ENCODE measurements around the gene SORL1. TPM values are rescaled to one million over a fixed set of nuclear protein-coding genes. Genes with fewer than 3 reads are reported as not detected.
A peak's percentile ranks its signal among the peaks of the same experiment; 100 is the strongest.

Gene SORL1
- total RNA-seq, 1 experiment from 2014 or later = 68.3 TPM

- no peaks in the 10 kb centered on the region for H3K9me3 Mint-ChIP-seq
- no peak overlapping the region for H3K4ac ChIP-seq (ENCODE audit: low read depth, low read length)
- TF ChIP-seq CTCF (conservative IDR thresholded peaks at IDR 0.05) = no peak
- H4K20me1 ChIP-seq (ENCODE audit: control insufficient read depth, insufficient read depth, insufficient read length) = no peaks in the 10 kb centered on the region
- no peak overlapping the region for H3K56ac ChIP-seq (ENCODE audit: insufficient read length, low read depth, low read length)
- no peak overlapping the region for H4K91ac ChIP-seq (ENCODE audit: insufficient read length, low read depth, low read length)
- H3K4me3 Mint-ChIP-seq = no peak overlapping the region
- peak overlapping the region in 1 of 3 experiments; percentile 60; a peak in 1 of 7 replicates for H3K27ac Mint-ChIP-seq
- H3K18ac ChIP-seq (ENCODE audit: insufficient read length, low read depth, low read length) = no peak overlapping the region
- H3K4me2 ChIP-seq (ENCODE audit: insufficient read depth, insufficient read length, low read length) = no peak overlapping the region
- H2BK5ac ChIP-seq (ENCODE audit: insufficient read length, low read length) = no peak overlapping the region
- H2AFZ ChIP-seq (ENCODE audit: low read length) = no peak overlapping the region
- no peak overlapping the region for H4K8ac ChIP-seq (replicated peaks; ENCODE audit: insufficient read length, low read depth, low read length)
- no CpG with 5 or more reads among the region's 4 CpGs for WGBS (ENCODE audit: extremely low coverage, insufficient read length, low lambda C conversion rate)
- no peaks in the 10 kb centered on the region for H3K79me2 ChIP-seq (ENCODE audit: insufficient read depth, low read length)
- no peaks in the 10 kb centered on the region for H3K79me1 ChIP-seq (ENCODE audit: insufficient read depth, low read depth, low read length, poor library complexity, severe bottlenecking)
- no peak overlapping the region for H3K9ac ChIP-seq (ENCODE audit: extremely low read depth, insufficient read length, low read length)
- no peak overlapping the region for H2BK120ac ChIP-seq (ENCODE audit: low read depth, low read length, poor library complexity, severe bottlenecking)
- H3K23me2 ChIP-seq (ENCODE audit: insufficient read length, low read depth, low read length, poor library complexity, severe bottlenecking) = no peaks in the 10 kb centered on the region
- H3K4me1 ChIP-seq (ENCODE audit: insufficient read depth, low read length) = no peaks in the 10 kb centered on the region
- no peak overlapping the region for H3T11ph ChIP-seq (ENCODE audit: low read length)
- H3K9me3 ChIP-seq (ENCODE audit: control insufficient read depth, low read depth, low read length) = no peaks in the 10 kb centered on the region
- H3K36me3 Mint-ChIP-seq (ENCODE audit: insufficient read depth in 1 of 3, low read depth in 3 of 3) = no peaks in the 10 kb centered on the region
- H2BK12ac ChIP-seq (ENCODE audit: insufficient read length, low read depth, low read length) = no peak overlapping the region
- H3K4me1 Mint-ChIP-seq = peaks cover 13 to 18% of the 10 kb centered on the region in 2 experiments
- H3K27ac ChIP-seq (ENCODE audit: insufficient read length, low read depth, low read length) = no peak overlapping the region
- H3K23ac ChIP-seq (ENCODE audit: insufficient read length, low read depth, low read length) = no peak overlapping the region
- no peak for DNase-seq
- no peaks in the 10 kb centered on the region for H3K27me3 Mint-ChIP-seq (ENCODE audit: low read depth)
- H4K5ac ChIP-seq (ENCODE audit: insufficient read length, low read depth, low read length) = no peak overlapping the region
- H3K14ac ChIP-seq (ENCODE audit: insufficient read depth, low read length) = no peak overlapping the region
- H2AK5ac ChIP-seq (ENCODE audit: insufficient read length, low read length) = no peak overlapping the region
- no peak overlapping the region for H2BK20ac ChIP-seq (ENCODE audit: low read depth, low read length, poor library complexity, severe bottlenecking)
- no peak overlapping the region for H2BK15ac ChIP-seq (ENCODE audit: low read depth, low read length)
- H3K27me3 ChIP-seq (ENCODE audit: insufficient read depth, low read length) = no peaks in the 10 kb centered on the region
These were observed 17.0 kb upstream of the SORL1 start for GRCh38 chr11:121435132-121435531.

Measured in H9 (cell line).